Glomerular endothelial cell (primary cell): Measurements from ENCODE around the gene IP6K1. TPM values are rescaled to one million over a fixed set of nuclear protein-coding genes. Genes with fewer than 3 reads are reported as not detected.
"Not testable (repeated sequence)": the region's sequence is repeated elsewhere in the genome, so short reads cannot be mapped to it uniquely, and the experiment has no call there.

Experiments used
- DNase-seq: peaks from one replicate; pipeline ENCODE4 v3.0.0-alpha.2; 2011; ENCODE audit warnings: low read depth, low spot score; ENCODE audit errors: extremely low read depth
- total RNA-seq: library from RNA; depleted of rRNA; stranded (reverse); fragments of >200 nt; gene quantifications from 2 replicates; pipeline ENCODE4 v1.2.3, GENCODE V29; 2015

Gene IP6K1
- total RNA-seq, 1 donor from 2014 or later = 59.3 TPM

- DNase-seq = no peak
Measured at GRCh38 chr3:49714728-49715550, 71.4 kb downstream of the IP6K1 start.

DNA sequence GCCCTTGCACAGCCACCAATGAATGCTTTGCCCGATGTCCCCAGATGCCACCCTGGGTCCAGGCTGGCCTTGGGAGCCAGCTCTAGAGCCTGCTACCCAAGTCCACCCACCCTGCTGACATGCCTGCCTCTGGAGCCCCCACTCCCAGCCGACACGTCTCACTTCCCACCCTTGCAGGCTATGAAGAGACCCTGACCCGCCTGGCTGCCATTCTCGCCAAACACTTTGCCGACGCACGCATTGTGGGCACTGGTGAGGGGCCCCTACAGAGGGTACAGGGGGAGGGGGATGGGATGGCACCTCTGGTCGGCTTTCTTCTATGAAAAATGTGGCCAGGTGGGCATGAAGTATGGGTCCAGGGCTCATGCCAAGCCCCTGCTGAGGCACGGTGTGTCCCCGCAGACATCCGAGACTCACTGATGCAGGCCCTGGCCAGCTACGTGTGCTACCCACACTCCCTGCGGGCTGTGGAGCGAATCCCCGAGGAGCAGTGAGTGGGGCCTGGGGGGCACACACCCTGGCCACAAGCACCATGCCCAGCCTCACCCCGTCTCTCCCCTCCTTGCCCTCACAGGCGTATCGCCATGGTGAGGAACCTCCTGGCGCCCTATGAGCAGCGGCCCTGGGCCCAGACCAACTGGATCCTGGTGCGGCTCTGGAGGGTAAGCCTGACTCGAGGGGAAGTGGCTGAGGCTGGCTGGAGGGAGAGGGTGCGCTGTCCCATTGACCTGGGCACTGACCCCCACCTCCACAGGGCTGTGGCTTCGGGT is 72.8 kb downstream of the IP6K1 start:
- DNase-seq = no peak

DNA sequence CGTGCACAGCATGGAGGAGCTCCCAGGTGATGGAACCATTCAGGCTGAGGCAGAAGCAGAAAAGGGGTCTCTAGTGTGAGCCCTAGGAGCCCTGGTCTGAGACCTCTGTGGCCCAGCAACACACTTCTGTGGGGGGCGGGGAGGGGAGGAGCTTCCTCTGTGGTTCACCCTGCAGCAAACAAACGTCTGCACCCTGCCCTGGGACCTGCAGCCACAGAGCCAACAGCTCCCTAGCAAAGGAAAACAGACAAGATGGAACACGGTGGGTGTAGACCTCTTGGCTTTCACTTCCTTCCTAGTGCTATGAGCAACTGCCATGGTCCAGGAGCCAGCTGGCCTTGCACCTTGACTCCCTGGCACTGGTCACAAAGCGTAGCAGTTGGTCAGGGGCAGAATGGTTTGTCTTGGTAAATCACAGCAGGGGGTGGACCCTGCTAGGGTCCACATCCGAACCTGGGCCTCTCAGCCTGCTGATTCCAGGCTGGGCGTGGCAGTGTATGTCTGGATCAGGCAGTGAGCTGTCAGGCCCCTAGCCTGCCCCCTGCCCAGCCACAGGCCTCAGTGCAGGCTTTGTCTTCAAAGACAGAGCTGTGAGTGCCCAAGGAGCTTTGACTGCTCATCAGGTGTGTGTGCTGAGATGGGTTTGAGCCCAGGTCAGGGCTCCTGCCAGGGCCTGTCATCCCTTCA is 73.6 kb downstream of the IP6K1 start:
- DNase-seq = no peak

- DNase-seq = no peak
Measured at GRCh38 chr3:49712166-49712565, 74.2 kb downstream of the IP6K1 start.

DNA sequence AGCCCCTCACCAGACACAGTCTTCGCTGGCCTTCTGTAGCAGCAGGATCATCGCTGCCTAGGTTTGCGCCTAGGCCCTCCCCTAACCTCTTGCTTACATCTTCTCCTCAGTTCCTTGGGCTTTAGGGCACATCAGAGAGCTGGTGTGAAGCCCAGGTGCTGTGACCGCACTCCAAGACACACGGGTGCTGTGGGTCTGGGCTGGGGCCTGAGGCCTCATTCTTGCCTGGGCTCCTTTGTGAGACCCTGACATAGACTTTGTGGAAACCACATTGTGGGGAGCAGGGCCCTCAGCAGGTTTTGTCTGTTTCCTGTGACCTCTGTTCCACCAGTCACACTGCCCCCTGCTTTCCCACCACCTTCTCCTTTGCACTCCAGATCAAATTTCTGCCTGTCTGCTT is 74.9 kb downstream of the IP6K1 start:
- no peak for DNase-seq

DNA sequence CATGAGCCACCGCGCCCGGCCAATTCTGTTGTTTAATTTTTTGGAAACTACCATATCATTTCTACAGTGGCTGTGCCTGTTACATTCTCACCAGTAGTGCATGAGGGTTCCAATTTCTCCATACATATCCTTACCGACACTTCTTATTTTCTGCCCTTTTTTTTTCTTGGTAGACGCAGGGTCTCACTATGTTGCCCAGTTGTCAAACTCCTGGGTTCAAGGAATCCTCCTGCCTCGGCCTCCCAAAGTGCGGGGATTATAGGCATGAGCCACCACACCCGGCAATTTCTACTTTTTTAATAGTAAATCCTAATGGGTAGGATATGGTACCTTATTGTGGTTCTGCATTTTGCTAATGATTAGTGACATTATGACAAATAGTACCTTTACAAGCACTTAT is 76.5 kb downstream of the IP6K1 start:
- DNase-seq = no peak

- no peak for DNase-seq
Measured at GRCh38 chr3:49707113-49707480, 79.2 kb downstream of the IP6K1 start.

GRCh38 chr3:49706456-49707112 is 79.8 kb downstream of the IP6K1 start:
- no peak for DNase-seq

GRCh38 chr3:49705390-49705960 is 80.9 kb downstream of the IP6K1 start:
- no peak for DNase-seq

DNA sequence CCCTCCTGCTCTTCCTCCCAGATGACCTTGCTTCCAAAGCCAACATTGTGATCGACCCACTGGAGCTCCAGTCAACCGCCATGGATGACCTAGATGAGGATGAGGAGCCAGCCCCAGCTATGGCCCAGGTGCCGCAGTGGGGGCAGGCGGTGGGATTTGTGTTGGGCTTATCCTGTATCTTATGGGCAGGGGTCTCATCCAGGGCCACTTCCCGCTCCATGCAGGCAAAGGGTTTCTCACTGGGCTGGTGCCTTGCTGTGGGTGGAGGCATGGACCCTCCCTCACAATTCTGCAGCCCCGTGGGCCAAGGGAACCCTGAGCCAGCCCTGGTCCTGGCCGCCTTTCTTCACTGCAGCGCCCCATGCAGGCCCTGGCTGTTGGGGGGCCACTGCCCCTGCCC is 81.7 kb downstream of the IP6K1 start:
- DNase-seq = no peak

- DNase-seq = no peak
Measured at GRCh38 chr3:49703956-49704355, 82.4 kb downstream of the IP6K1 start.

GRCh38 chr3:49703443-49703927 is 82.9 kb downstream of the IP6K1 start:
- no peak for DNase-seq

DNA sequence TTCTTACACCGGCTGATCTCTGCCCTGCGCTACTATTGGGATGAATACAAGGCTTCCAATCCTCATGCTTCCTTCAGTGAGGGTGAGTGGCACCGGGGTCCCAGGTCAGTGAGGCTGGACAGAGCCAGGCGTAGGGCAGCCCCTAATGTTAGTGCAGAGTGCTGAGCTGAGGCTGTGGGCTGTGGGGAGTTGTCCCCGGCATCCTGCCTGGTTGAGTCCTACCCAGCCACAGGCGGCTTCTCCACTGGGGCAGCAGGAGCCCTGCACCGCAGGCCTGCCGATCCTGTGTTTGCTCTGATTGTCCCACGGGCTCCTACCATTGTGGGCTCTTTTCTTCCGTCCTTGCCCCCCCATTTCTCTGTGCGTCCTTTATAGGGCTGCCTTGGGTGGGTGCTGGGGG is 83.7 kb downstream of the IP6K1 start:
- no peak for DNase-seq

DNA sequence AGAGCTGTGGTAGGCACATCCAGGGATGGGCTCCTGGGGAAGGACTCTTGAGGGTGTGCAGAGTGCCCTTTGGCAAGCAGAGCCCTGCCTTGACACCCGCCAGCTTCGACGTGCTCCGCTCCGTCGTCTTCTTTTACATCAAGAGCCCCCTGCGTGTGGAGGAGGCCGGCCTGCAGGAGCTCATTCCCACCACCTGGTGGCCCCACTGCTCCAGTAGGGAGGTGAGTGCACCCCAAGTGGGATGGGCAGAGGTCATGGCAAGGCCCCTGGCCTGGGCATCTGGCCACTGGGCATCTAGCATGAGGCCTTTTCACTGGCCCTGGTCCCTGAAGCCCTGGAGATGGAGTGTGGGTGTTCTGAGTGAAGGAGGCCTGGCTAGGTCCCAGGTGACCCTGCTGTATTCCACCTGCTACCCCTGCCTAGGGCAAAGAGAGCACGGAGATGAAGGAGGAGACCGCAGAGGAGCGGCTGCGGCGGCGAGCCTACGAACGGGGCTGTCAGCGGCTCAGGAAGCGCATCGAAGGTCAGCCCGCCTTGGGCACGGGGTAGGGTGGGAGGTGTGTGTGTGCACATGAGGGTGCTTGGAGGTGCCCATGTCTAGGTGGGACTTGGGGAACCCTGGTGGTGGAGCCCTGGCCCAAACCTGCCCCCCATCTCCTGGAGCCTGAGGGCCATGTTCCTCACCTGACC is 84.8 kb downstream of the IP6K1 start:
- DNase-seq = no peak

DNA sequence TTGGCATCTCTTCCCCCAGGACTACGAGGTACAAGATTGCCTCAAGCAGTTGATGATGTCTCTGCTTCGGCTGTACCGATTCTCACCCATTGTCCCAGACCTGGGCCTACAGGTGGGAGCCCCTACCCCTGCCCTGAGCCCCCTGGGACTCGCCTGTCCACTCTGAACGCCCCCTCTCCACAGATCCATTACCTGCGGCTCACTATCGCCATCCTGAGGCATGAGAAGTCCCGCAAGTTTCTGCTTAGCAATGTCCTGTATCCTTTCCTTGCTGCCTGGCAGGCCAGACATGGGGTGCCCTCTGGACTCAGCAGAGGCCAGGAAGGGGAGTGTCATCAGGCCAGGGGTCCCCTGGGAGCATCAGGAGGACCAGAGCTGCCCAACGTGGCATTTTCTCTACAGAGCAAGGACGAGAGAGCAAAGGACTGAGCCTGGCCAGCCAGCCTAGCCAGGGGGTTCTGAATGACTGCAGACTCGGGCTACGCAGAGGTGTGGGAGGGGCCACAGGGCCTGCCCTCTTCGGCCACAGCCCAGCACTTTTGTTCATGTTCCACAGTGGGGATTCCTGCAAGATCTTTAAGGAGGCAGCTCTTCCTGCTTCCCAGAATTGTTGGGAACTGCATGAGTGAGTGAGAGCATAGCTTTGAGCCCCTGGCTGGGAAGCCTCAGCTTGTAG is 85.8 kb downstream of the IP6K1 start:
- no peak for DNase-seq

DNA sequence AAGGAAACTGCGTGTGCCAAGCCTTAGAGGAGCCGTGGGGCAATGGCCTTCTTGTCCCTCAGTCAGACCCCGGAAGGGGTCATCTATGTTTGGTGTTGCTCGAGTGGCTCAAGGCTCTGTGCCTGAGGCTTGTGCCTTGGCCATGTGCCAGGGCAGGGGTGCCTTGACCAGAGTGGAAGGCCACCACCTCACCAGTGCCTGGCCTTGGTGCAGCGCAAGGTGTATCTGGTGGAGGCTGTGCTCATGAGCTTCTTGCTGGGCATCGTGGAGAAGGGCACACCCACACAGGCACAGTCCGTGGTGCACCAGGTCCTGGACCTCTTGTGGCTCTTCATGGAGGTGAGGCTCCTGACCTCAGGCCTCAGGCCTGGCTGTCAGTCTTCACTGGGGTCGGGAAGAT is 86.3 kb downstream of the IP6K1 start:
- no peak for DNase-seq

- no peak for DNase-seq
Measured at GRCh38 chr3:49699281-49699979, 86.9 kb downstream of the IP6K1 start.

DNA sequence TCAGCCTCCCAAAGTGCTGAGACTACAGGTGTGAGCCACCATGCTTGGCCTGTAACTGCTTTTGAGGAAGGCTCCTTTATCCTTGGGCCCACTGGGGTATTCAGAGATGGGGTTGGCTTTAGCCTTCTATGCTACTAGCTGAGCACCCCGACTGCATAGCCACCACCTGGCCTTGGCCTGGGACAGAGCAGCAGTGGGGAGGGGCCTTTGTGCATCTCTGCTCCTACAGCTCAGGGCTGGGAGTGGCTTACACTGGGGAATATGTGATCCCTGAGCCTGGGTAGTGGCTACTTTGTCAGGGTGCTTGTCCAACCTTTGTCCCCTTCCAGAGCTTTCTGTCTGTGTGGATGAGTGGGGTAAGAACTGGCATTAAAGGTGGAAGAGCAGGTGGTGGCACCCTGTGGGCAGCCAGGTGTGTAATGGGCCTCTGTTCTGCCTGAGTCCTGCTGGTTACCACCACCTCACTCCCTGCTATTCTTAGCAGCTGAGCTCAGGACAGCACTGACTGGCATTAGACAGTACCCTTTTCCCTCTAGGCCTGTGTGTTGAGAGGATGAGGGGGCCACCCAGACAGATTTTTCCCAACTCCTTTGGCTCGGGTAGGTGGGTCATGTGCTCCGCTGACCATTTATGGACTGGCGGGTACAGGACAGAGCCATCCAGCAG is 90.9 kb downstream of the IP6K1 start:
- not testable (repeated sequence) for DNase-seq
